22Rv1 (cell line): ENCODE measurements around the gene PER2.

Source experiments
- ZFX ChIP-seq: fragments of 450-650 bp; IDR thresholded peaks from 2 replicates; pipeline ENCODE4 v1.6.1; 2017; ENCODE audit warnings: antibody characterized with exemption, borderline replicate concordance
- TF ChIP-seq, protein P1 (sequence below): fragments of 450-650 bp; IDR thresholded peaks from 2 replicates; pipeline ENCODE4 v1.5.1; 2017; ENCODE audit warnings: mild to moderate bottlenecking

- TF ChIP-seq, protein P1, sequence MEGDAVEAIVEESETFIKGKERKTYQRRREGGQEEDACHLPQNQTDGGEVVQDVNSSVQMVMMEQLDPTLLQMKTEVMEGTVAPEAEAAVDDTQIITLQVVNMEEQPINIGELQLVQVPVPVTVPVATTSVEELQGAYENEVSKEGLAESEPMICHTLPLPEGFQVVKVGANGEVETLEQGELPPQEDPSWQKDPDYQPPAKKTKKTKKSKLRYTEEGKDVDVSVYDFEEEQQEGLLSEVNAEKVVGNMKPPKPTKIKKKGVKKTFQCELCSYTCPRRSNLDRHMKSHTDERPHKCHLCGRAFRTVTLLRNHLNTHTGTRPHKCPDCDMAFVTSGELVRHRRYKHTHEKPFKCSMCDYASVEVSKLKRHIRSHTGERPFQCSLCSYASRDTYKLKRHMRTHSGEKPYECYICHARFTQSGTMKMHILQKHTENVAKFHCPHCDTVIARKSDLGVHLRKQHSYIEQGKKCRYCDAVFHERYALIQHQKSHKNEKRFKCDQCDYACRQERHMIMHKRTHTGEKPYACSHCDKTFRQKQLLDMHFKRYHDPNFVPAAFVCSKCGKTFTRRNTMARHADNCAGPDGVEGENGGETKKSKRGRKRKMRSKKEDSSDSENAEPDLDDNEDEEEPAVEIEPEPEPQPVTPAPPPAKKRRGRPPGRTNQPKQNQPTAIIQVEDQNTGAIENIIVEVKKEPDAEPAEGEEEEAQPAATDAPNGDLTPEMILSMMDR, result no peak
- TF ChIP-seq ZFX, result no peak
These were observed 8.4 kb upstream of the PER2 start for GRCh38 chr2:238296638-238297457.
